ENCODE results near the gene LRRC10.
"Not testable (repeated sequence)": the region's sequence is repeated elsewhere in the genome, so short reads cannot be mapped to it uniquely, and the experiment has no call there.

The LRRC10 gene

GRCh38 chr12:69619050-69619449 is 8.3 kb upstream of the LRRC10 start:
- no peak for DNase-seq (ENCODE audit: low read depth, low spot score)

DNA sequence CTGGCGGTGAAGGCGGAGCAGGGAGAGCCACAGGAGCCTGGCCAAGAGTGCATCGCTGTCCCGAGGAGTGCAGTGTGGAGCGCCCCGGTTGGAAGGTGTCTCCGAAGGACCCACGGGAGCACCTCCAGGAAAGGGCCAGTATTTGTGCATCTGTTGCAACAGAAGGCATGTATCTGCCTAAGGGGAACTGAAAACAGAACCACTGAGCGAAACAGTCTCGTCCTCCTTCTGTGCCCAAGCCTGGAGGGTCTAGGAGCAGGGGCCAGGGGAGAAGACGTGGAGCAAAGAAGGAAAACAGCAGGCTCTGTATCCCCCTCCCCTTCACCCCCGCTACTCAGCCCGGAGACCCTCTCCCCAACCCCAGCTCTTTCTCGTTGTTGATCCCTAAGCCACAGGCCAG is 5.3 kb upstream of the LRRC10 start:
- no peak for DNase-seq (ENCODE audit: low read depth, low spot score)

DNA sequence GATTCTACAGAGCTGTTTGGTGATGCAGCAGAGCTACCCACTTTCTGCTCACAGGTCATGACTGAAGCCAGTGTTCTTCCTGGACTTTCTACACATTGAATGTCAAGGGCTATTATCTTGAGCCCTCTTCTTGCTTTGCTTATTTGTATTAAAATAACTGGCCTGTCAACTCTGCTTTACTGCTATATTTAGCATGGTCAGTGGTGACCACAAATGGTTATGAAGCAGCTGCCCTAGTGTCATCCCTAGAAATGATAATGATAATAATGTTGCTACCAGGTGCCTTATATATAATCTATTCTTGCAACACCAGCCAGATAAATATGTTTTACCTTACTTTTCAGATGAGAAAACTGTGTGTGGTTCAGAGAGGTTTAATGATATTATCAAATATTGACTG is 2.6 kb upstream of the LRRC10 start:
- DNase-seq (ENCODE audit: low read depth, low spot score), result no peak

GRCh38 chr12:69610126-69610525 is 581 bp downstream of the LRRC10 start:
- no peak for DNase-seq (ENCODE audit: low read depth, low spot score)

- no peak for DNase-seq (ENCODE audit: low read depth, low spot score)
Observed at GRCh38 chr12:69608114-69608513, 2.6 kb downstream of the LRRC10 start.

DNA sequence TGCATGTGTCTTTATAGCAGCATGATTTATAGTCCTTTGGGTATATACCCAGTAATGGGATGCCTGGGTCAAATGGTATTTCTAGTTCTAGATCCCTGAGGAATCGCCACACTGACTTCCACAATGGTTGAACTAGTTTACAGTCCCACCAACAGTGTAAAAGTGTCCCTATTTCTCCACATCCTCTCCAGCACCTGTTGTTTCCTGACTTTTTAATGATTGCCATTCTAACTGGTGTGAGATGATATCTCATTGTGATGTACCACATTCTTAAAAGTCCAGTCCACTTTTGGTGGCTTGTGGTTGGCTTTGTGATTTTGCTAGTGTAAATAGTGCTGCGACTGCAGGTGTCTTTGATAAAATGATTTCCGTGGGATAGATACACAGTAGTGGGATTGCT is 6.4 kb downstream of the LRRC10 start:
- DNase-seq (ENCODE audit: low read depth, low spot score), result not testable (repeated sequence)

- not testable (repeated sequence) for DNase-seq (ENCODE audit: low read depth, low spot score)
Observed at GRCh38 chr12:69603556-69603955, 7.2 kb downstream of the LRRC10 start.

- DNase-seq (ENCODE audit: low read depth, low spot score), result no peak
Observed at GRCh38 chr12:69602954-69603353, 7.8 kb downstream of the LRRC10 start.

GRCh38 chr12:69601962-69602685 is 8.6 kb downstream of the LRRC10 start:
- DNase-seq (ENCODE audit: low read depth, low spot score), result no peak

DNA sequence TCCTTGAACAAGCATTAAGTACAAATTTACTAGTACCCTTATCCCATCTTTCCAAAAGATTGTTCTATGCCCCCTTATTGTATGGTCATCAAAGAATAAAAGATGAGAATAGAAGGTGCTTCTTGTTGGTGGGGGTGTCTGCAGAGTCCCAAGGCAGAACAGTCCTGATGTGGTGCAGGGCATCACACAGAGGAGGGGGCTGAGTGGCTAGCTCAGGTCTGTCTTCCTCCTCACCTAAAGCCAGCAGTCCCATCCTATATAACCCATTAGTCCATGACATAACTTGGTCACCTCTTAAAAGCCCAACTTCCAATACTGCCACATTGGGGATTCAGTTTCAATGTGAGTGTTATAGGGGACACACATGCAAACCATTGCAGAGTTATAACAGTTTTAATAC is 9.9 kb downstream of the LRRC10 start:
- DNase-seq (ENCODE audit: low read depth, low spot score), result no peak

GRCh38 chr12:69598174-69598753 is 12.4 kb downstream of the LRRC10 start:
- no peak for DNase-seq (ENCODE audit: low read depth, low spot score)

GRCh38 chr12:69595689-69596088 is 15.0 kb downstream of the LRRC10 start:
- DNase-seq (ENCODE audit: low read depth, low spot score), result no peak

- no peak for DNase-seq (ENCODE audit: low read depth, low spot score)
Observed at GRCh38 chr12:69589082-69589481, 21.6 kb downstream of the LRRC10 start.

GRCh38 chr12:69588527-69588926 is 22.2 kb downstream of the LRRC10 start:
- no peak for DNase-seq (ENCODE audit: low read depth, low spot score)

GRCh38 chr12:69585189-69586062 is 25.3 kb downstream of the LRRC10 start, which contains the start of gene CCT2:
Gene CCT2 (plus strand): TSS chr12:69585459. CDS start chr12:69585522, 63 bp downstream.
- DNase-seq (ENCODE audit: low read depth, low spot score), result peak; percentile 86

DNA sequence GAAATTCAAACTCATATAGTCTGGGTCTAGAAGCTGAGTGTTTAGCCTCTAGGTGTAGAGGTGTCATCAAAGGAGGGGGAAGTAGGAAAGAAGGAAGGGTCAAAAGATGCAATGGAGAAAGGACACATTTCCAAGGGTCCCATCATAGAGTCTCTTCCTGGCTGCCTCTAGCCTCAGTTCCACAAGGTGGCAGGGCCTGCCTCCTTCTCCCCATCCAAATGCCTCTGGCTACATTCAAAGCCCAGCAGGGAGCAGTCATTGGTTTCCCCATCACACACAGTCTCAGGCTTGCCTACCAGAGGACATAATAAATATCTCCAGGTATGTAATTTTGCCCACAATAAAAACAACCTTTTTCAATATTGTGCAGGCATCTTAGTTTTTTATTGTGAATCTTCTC is 27.5 kb downstream of the LRRC10 start:
- no peak for DNase-seq (ENCODE audit: low read depth, low spot score)

DNA sequence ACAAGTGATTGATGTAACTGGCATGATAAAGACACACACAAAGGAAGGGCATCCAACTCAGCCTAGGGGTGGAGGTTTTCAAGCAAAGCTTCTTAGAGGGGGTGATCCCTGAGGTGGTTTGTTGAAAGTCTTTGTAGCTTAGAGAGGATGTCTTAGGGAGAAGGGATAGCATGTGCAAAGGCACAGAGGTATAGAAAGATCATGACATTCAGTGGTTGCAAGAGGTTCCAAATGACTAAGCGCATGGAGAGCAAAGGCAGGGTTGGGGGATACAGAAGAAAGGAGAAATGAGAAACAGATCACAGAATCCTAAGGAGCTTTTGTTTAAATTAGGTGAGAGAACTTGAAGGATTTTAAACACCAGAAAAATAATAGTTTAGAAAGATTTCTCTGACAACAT is 30.6 kb downstream of the LRRC10 start:
- DNase-seq (ENCODE audit: low read depth, low spot score), result no peak

DNA sequence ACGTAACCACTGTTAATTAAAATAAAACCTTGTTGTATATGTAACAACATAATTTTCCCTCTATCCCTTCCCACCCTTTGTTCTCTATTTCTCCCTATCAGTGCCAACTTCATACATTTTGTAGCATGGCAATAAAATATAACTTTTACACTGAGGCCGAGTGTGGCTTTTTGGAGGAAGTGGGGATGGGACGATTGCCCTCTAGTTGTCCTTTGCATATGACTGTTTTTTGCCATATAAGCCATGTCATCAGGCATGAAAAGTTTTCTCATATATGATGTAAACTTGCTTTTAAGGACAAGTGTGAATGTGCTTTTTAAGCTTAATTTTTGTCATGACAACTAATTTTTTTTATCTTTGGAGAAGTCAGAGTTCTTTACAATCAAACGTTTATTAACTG is 31.7 kb downstream of the LRRC10 start:
- no peak for DNase-seq (ENCODE audit: low read depth, low spot score)

DNA sequence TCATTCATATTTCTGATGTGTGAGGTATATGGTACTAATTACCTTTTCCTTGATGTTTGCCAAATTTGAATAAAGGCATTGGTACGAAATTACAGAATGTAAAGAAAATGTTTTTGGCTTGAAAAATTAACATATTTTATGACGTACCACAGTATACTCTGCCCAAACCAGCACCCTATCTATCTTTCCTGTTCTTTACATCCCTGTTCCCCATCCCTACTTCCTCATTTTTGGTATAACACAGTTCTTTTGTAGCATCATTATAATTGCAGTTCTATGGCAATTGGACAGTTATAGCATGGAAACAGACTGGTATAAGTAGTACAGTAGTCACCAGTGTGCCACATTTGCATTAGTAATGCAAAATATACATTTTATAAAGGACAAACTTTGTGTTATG is 32.4 kb downstream of the LRRC10 start:
- no peak for DNase-seq (ENCODE audit: low read depth, low spot score)

DNA sequence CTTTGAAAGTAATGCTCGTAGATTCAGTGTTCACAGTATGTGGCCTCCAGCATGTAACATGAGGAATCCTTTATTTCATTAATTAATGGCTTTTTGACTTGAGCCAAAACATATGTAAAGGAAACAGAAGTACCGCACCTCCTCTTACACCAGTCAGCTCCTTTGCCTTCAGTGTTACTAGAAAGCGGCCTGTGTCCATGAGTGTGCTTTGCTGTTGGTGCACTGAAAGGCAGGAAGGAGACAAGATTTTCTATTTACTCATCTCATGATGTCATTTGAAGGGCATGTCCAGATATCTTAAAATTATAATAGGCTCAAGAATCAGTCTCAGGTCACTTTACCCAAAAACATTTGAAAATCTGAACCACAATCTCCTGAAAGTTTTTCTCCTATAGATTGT is 35.4 kb downstream of the LRRC10 start:
- no peak for DNase-seq (ENCODE audit: low read depth, low spot score)

GRCh38 chr12:69570545-69571399 is 39.9 kb downstream of the LRRC10 start:
- DNase-seq (ENCODE audit: low read depth, low spot score), result no peak
